ENCODE measurements around the gene SRC.

DNA sequence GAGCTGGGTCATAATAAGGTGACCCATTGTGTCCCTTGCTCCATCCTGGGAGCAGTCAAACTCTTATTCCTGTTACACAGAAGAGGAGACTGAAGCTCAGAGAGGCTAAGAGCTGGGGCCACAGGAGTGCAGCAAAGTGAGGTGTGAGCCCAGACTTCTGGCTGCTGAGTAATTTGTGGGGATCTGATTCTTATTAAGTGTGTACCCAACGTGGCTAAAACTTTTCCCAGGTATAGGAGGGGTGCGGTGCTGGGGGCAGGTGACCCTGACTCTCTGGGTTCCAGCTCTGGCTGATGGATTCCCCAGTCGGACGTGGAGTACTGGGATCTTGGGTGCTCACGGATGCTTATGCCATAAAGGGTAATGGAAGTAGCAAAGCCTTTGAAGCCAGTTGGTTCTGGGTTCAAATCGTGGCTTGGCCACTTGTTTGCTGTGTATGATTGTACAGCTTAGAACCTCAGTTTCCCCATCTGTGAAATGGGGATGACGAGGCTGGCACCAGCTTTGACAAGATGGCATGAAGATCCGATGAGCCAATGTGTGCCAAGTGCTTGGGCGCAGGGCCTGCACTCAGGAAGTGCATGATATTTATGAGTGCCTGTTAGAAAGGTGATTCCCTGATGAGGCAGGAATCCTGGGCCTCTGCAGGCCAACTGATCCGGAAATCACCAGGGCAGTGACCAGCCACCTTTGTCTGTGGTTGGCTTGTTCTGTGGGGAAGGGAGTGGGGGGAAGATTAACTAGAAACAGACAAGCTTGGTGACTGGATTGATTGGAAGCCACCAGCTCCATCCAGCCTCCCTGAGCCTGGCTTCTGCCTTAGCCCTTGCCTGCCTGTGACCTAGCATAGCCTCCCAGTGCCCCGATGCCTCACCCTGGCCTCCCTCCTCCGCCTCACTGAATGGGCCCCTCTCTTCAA is 6.0 kb downstream of the SRC start:
- TF ChIP-seq LEF1 (IDR thresholded peaks at IDR 0.05; ENCODE audit: borderline replicate concordance) (no peak), ELF4 (IDR thresholded peaks at IDR 0.05) (no peak), FOXK2 (IDR thresholded peaks at IDR 0.05) (no peak), TARDBP (IDR thresholded peaks at IDR 0.05) (no peak), SUZ12 (IDR thresholded peaks at IDR 0.05) (no peak), HDGF (IDR thresholded peaks at IDR 0.05; ENCODE audit: borderline replicate concordance) (no peak), FOXM1 (IDR thresholded peaks at IDR 0.05; ENCODE audit: borderline replicate concordance) (no peak), L3MBTL2 (conservative IDR thresholded peaks at IDR 0.05) (no peak), CTBP1 (IDR thresholded peaks at IDR 0.05; ENCODE audit: borderline replicate concordance) (no peak), BHLHE40 (IDR thresholded peaks at IDR 0.05; ENCODE audit: borderline replicate concordance) (no peak), FOXA1 (IDR thresholded peaks at IDR 0.05) (no peak), SP1 (IDR thresholded peaks at IDR 0.05) (no peak), ZNF384 (IDR thresholded peaks at IDR 0.05) (no peak)
- TF ChIP-seq, protein P1, sequence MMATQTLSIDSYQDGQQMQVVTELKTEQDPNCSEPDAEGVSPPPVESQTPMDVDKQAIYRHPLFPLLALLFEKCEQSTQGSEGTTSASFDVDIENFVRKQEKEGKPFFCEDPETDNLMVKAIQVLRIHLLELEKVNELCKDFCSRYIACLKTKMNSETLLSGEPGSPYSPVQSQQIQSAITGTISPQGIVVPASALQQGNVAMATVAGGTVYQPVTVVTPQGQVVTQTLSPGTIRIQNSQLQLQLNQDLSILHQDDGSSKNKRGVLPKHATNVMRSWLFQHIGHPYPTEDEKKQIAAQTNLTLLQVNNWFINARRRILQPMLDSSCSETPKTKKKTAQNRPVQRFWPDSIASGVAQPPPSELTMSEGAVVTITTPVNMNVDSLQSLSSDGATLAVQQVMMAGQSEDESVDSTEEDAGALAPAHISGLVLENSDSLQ (IDR thresholded peaks at IDR 0.05) = no peak
